Measurements from ENCODE around the gene EXD3. TPM values are rescaled to one million over a fixed set of nuclear protein-coding genes. Genes with fewer than 3 reads are reported as not detected.

The EXD3 gene
- polyA plus RNA-seq, 2 of the 4 experiments (the other 2 are of a cell fraction): 3.4 to 4.5 TPM

DNA sequence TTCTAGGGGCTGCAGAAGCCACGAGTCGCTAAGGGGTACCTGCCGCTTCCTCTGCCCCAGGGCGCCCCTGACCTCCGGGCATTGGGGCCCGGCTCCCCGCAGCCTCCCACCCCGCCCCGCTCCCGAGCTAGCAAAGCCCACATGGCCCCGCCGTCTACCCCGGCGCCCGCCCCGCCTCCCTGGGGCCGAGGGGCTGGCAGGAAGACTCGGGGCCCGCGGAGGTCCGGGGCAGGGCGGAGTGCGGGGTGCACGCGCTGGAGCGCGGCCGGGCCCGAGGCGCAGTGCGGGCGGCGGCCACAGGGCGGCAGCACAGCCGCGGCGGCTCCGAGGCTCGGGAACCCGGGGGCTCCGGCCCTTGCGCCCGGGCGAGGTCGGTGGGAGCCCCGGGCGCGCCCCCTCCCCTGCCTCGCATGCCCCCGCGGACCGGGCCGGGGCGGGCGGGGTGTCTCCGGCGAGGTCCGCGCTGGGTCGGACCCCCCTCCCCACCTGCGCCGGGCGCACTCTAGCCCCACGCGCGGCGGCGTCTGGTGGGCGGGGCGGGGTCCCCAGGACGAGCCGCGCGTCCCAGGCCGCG lies 127.6 kb downstream of the EXD3 start:
- no peaks in the 10 kb centered on the region for H3K9me3 ChIP-seq
- ATAC-seq: peak; percentile 71 to 79
- ChIA-PET CTCF (interaction anchor here (0.7 to 4.9 kb wide), 12 partner anchors 8 to 236 kb away, joined by 3 to 21 read pairs (median 3); partner anchors contain the start of genes EXD3, NOXA1 and TOR4A), POLR2A (no interaction called here)
- DNase-seq (ENCODE audit: low read depth in 1 of 2, low spot score in 1 of 2): peak in 1 of 2 experiments; percentile 84
- H3K4me3 ChIP-seq: peak overlapping the region; percentile 88
- FAIRE-seq: no peak
- H3K4me2 ChIP-seq: peak overlapping the region; percentile 74
- TF ChIP-seq SMC3 (IDR thresholded peaks at IDR 0.05): peak; percentile 88
- peak; percentile 42 to 66 for TF ChIP-seq RAD21 (conservative IDR thresholded peaks at IDR 0.05 in 1 of 2, IDR thresholded peaks at IDR 0.05 in 1 of 2)
- TF ChIP-seq NPAS2 (CRISPR knock-in tag; IDR thresholded peaks at IDR 0.05; ENCODE audit: borderline replicate concordance): no peak
- TF ChIP-seq, protein P1, sequence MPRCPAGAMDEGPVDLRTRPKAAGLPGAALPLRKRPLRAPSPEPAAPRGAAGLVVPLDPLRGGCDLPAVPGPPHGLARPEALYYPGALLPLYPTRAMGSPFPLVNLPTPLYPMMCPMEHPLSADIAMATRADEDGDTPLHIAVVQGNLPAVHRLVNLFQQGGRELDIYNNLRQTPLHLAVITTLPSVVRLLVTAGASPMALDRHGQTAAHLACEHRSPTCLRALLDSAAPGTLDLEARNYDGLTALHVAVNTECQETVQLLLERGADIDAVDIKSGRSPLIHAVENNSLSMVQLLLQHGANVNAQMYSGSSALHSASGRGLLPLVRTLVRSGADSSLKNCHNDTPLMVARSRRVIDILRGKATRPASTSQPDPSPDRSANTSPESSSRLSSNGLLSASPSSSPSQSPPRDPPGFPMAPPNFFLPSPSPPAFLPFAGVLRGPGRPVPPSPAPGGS (IDR thresholded peaks at IDR 0.05): no peak
- TF ChIP-seq, protein P2, sequence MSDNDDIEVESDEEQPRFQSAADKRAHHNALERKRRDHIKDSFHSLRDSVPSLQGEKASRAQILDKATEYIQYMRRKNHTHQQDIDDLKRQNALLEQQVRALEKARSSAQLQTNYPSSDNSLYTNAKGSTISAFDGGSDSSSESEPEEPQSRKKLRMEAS (IDR thresholded peaks at IDR 0.05): peak; percentile 47; the same call in 1 of the 2 replicates
- TF ChIP-seq HEYL (CRISPR knock-in tag; IDR thresholded peaks at IDR 0.05): no peak
- TF ChIP-seq, protein P3, sequence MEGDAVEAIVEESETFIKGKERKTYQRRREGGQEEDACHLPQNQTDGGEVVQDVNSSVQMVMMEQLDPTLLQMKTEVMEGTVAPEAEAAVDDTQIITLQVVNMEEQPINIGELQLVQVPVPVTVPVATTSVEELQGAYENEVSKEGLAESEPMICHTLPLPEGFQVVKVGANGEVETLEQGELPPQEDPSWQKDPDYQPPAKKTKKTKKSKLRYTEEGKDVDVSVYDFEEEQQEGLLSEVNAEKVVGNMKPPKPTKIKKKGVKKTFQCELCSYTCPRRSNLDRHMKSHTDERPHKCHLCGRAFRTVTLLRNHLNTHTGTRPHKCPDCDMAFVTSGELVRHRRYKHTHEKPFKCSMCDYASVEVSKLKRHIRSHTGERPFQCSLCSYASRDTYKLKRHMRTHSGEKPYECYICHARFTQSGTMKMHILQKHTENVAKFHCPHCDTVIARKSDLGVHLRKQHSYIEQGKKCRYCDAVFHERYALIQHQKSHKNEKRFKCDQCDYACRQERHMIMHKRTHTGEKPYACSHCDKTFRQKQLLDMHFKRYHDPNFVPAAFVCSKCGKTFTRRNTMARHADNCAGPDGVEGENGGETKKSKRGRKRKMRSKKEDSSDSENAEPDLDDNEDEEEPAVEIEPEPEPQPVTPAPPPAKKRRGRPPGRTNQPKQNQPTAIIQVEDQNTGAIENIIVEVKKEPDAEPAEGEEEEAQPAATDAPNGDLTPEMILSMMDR (IDR thresholded peaks at IDR 0.05): peak; percentile 91
- no peak for TF ChIP-seq KDM1A (IDR thresholded peaks at IDR 0.05; ENCODE audit: low read depth)
- TF ChIP-seq ZNF302 (CRISPR knock-in tag; IDR thresholded peaks at IDR 0.05): no peak
- no peak for TF ChIP-seq NR3C1 (IDR thresholded peaks at IDR 0.05)
- no peak for TF ChIP-seq MAFK (IDR thresholded peaks at IDR 0.05; ENCODE audit: partially characterized antibody)
- TF ChIP-seq JUN (IDR thresholded peaks at IDR 0.05): peak in 1 of 2 experiments; percentile 43; a peak in 2 of 5 replicates
- no CpG with 5 or more reads among the region's 76 CpGs for WGBS (ENCODE audit: missing lambda C conversion rate)
- H3K27ac ChIP-seq: peak overlapping the region; percentile 85 to 93
- peaks cover 26% of the 10 kb centered on the region for H3K4me1 ChIP-seq

DNA sequence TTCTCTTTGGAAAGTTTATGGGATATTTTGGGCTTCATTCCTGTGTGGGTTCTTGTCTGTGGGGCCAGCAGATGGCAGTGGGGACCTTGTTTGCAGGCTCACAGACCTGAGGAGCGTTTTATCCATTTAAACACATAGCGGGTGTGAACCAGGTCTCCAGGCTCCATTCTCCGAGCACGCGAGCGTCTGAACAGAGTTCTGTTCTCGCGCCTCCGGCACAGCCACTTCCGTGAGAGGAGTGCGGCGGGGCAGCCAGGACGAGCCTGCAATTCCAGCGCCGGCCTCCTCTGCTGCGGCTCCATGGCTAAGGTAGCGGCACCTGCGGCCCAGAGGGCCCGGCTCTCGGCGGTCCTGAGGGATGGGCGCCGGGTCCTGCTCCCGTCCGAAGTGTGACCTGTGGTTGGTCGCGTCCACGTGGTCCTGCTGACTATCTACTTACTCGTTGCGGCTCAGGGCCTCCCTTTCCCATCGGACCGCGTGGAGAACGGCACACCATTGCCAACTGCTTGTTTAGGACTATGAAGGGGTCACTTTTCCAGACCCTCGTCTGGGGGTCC lies 128.2 kb downstream of the EXD3 start:
- Histone ChIP-seq H3K4me1 (peaks cover 23% of the 10 kb centered on the region), H3K4me3 (peak overlapping the region; percentile 88; the same call in 1 of the 3 replicates), H3K27ac (peak overlapping the region; percentile 85 to 93; a peak in 5 of 6 replicates), H3K4me2 (peak overlapping the region; percentile 74), H3K9me3 (no peaks in the 10 kb centered on the region)
- ATAC-seq (peak; percentile 21 to 24; a peak in 4 of 6 replicates), FAIRE-seq (no peak), DNase-seq (ENCODE audit: low read depth in 1 of 2, low spot score in 1 of 2) (no peak)
- ChIA-PET CTCF (interaction anchor here (0.7 to 4.9 kb wide), 23 partner anchors 8 to 236 kb away, joined by 3 to 21 read pairs (median 3); partner anchors contain the start of genes EXD3, NOXA1 and TOR4A), POLR2A (no interaction called here)
- TF ChIP-seq, protein P3 (IDR thresholded peaks at IDR 0.05): peak; percentile 28; the same call in 1 of the 3 replicates
- no peak for TF ChIP-seq MAZ (IDR thresholded peaks at IDR 0.05; ENCODE audit: borderline replicate concordance, low read depth, low read length)
- TF ChIP-seq RARB (CRISPR knock-in tag; IDR thresholded peaks at IDR 0.05): no peak
- TF ChIP-seq SMC3 (IDR thresholded peaks at IDR 0.05): peak; percentile 13; the same call in 1 of the 3 replicates
- TF ChIP-seq RAD21 (conservative IDR thresholded peaks at IDR 0.05 in 1 of 2, IDR thresholded peaks at IDR 0.05 in 1 of 2): peak; percentile 37 to 64; a peak in 3 of 5 replicates
- 65% methylated on average over 35 of the region's 35 CpGs for WGBS (ENCODE audit: missing lambda C conversion rate)
